Skin epidermis (tissue), 12 donors: ENCODE data around the gene SPRY1.

Experiments used
- H3K27ac ChIP-seq, 21 experiments: fragments of 200-600 bp; sonication (generic) in 11 of 21; one replicate each; pipeline ENCODE4 v1.5.0; 2020; ENCODE audit warnings: mild to moderate bottlenecking in 3 of 21, inconsistent platforms in 2 of 21, moderate library complexity in 2 of 21
- H3K4me3 ChIP-seq, 7 experiments: fragments of 200-600 bp; sonication (generic) in 2 of 7; one replicate each; pipeline ENCODE4 v1.5.0; 2020; ENCODE audit warnings: inconsistent platforms in 2 of 7, mild to moderate bottlenecking in 2 of 7, moderate library complexity in 1 of 7

Gene SPRY1

DNA sequence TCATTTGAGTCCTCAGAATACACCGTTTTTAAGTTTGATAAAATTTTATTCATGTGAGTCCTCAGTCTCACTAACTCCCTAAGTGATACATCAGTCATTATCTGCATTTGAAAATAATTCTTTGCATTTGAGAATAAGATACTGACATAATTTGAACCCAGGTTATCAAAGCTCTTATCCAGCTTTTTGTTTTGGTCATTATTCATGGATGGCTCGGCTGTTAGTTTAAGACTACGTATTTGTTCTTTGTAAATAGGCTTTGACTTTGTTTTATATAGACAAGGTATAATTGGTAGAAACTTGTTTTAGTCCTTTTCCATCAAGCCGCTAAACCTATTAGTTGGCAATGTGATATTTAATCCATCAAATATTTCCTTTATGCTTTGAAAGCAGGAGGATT lies 7.9 kb downstream of the SPRY1 start:
- H3K27ac ChIP-seq: peak overlapping the region in 10 of 21 experiments; percentile 7 to 64 (median 48)

DNA sequence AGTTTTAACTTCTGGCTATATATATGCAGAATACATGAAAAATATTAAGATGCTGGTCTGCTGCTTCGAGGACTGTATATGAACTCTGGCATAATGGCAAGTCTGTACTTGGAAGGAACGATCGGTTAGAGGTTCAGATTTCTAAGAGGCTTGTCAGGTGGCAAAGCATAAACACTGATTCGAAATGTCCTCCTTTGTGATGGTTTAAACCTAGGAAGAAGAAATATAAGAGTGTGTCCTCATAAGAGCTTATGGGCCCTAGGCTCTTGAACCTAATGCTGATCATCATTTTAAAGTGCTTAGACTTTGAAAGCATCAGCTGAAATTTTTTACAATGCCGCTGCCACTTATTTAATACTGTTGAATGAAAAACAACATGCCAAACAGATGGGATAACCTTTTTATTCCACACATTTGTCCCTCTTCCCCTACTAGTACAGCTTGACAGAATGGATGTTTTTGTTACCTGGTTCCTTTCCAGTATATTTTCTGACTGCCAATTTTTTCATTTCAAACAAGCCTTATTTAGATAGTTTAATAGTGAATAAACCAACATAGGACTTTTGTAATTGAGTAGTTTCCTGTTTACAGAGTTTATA lies 8.8 kb downstream of the SPRY1 start:
- H3K27ac ChIP-seq: peak overlapping the region in 10 of 21 experiments; percentile 7 to 64 (median 48)
- no peak overlapping the region for H3K4me3 ChIP-seq

More for the DNA sequence above, 7.9 kb downstream of the SPRY1 start:
- peak overlapping the region in 1 of 7 experiments; percentile 22 for H3K4me3 ChIP-seq

- Histone ChIP-seq H3K27ac (peak overlapping the region in 2 of 21 experiments; percentile 18 to 47), H3K4me3 (no peak overlapping the region)
Observed at GRCh38 chr4:123406872-123407271, 10.3 kb downstream of the SPRY1 start.

DNA sequence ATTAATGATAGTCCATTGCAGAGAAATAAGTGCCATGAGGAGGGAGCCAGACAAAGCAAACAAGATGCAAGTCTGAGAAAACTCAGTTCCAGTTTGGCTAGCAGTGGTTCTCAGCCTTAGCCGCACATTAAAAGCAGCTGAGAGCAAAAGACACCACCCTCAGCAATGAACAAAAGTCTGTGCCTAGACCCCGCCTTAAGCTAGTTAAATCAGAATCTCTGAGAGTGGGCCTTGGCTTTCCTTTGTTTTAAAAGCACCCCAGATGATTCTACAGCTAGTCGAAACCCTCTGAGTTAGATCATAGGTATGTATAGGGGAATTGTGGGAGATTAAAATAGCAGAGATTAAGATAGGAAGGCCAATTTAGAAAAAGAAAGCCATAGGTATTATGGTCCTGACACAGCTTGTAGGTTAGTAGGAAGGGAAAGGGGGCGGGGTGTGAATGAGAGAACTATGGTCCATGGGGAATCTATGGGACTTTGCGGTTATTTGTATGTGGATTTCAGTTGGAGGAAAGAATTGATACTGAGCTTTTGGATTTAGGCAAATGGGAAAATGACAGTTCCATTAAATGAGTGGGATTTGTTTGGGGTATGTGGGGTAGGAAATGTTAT lies 12.0 kb downstream of the SPRY1 start:
- Histone ChIP-seq H3K27ac (peak overlapping the region in 3 of 21 experiments; percentile 19 to 50 (median 31)), H3K4me3 (no peak overlapping the region)

DNA sequence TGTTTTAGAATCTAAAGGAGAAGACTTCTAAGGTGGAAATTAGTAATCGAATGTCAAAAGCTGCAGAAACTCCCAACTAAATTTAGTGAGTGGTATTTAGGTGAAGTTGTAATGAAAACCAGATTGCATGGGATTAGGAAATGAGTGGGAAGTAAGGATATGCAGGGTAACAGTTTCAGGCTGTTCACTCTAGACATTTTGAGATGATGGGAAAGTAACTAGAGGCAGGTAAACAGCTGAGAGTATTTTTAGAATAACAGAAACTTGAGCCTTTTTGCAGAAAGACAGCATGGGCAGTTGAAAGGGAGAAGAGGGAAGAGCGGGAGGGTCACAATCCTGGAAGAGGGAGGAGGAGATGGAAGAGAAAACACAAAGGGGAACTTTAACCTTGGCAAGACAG lies 12.7 kb downstream of the SPRY1 start:
- Histone ChIP-seq H3K27ac (peak overlapping the region in 2 of 21 experiments; percentile 31 to 50), H3K4me3 (no peak overlapping the region)

GRCh38 chr4:123411514-123411913 lies 14.9 kb downstream of the SPRY1 start:
- H3K4me3 ChIP-seq: no peak overlapping the region
- H3K27ac ChIP-seq: peak overlapping the region in 3 of 21 experiments; percentile 1 to 47 (median 34)

GRCh38 chr4:123412091-123412505 lies 15.5 kb downstream of the SPRY1 start:
- H3K27ac ChIP-seq: peak overlapping the region in 3 of 21 experiments; percentile 1 to 47 (median 34)
- H3K4me3 ChIP-seq: no peak overlapping the region

DNA sequence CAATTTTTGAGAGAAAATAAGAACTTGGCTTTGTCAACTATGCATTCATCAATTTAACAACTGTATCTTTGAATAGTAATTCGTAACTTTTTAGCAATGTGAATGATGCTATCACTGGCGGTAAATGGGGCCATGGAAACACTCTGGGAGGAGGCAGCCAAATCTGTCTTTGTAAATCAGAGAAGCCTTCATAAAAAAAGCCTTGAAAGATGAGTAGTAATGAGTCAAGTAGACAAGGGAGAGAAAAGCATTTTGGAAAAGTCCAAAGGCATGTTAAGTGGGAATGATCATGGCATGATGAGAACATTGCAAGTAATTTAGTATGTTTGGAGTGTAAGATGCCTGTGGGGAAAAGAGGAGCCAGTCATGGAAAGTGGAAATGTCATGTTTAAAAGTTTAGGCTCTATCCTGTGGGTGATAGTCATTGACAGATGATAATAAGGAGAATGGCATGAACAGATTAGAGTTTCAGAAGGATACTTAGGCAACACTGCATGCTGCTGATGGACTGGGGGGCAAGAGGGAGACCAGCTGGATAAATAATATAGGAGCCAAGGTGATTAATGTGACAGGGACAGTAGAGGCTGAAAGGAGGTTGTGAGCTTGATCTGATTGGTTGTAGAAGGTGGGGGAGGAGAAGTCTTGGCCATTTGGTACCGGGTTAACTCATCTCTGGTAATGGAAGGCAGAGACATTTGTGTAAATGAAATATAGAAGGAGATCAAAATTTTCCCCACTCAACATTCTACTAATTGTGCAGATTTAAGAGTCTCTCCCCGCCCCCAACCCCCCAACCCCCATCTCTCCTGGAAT lies 16.3 kb downstream of the SPRY1 start:
- Histone ChIP-seq H3K27ac (peak overlapping the region in 5 of 21 experiments; percentile 33 to 55 (median 47)), H3K4me3 (no peak overlapping the region)

GRCh38 chr4:123415576-123415975 lies 19.0 kb downstream of the SPRY1 start:
- H3K4me3 ChIP-seq: no peak overlapping the region
- peak overlapping the region in 2 of 21 experiments; percentile 18 to 29 for H3K27ac ChIP-seq

- Histone ChIP-seq H3K27ac (peak overlapping the region in 1 of 21 experiments; percentile 18), H3K4me3 (no peak overlapping the region)
Observed at GRCh38 chr4:123415977-123416376, 19.4 kb downstream of the SPRY1 start.

GRCh38 chr4:123417813-123418212 lies 21.2 kb downstream of the SPRY1 start:
- Histone ChIP-seq H3K4me3 (no peak overlapping the region), H3K27ac (peak overlapping the region in 11 of 21 experiments; percentile 5 to 63 (median 39))

DNA sequence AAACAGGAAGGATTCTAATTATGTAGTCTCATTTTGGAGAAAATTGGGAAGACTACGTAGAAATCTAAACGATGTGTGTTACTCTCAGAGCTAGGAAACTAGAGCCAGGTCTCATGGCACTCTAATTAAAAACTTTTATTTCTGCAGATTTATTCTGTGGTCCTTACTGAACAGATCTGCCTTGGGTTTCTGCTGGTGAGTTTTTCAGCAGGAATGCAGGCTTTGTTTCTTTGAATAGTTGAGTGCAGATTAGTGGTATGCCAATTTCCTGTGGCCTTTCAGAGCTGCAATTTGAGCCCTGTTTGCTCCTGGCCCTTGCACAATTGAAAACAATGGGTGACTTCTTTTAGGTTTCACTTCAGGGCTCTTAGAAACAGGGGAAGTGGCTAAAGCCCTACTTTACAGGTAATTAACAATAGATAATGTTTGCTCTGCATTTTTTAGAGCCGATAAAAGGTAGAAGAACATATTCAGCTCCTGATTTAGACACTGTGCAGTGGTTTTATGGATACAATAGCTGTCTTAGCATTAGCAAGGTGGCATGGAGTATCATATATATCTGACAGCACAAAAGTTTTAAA lies 21.8 kb downstream of the SPRY1 start:
- H3K27ac ChIP-seq: peak overlapping the region in 15 of 21 experiments; percentile 5 to 63 (median 29)
- H3K4me3 ChIP-seq: no peak overlapping the region

GRCh38 chr4:123419885-123420755 lies 23.5 kb downstream of the SPRY1 start:
- Histone ChIP-seq H3K4me3 (no peak overlapping the region), H3K27ac (no peak overlapping the region)

GRCh38 chr4:123421227-123421936 lies 24.8 kb downstream of the SPRY1 start:
- Histone ChIP-seq H3K4me3 (no peak overlapping the region), H3K27ac (peak overlapping the region in 1 of 21 experiments; percentile 43)

- Histone ChIP-seq H3K27ac (peak overlapping the region in 1 of 21 experiments; percentile 43), H3K4me3 (no peak overlapping the region)
Observed at GRCh38 chr4:123421937-123422781, 25.6 kb downstream of the SPRY1 start.

GRCh38 chr4:123423819-123424218 lies 27.2 kb downstream of the SPRY1 start:
- Histone ChIP-seq H3K4me3 (no peak overlapping the region), H3K27ac (no peak overlapping the region)

- H3K4me3 ChIP-seq: no peak overlapping the region
- no peak overlapping the region for H3K27ac ChIP-seq
Observed at GRCh38 chr4:123427951-123428350, 31.4 kb downstream of the SPRY1 start.

DNA sequence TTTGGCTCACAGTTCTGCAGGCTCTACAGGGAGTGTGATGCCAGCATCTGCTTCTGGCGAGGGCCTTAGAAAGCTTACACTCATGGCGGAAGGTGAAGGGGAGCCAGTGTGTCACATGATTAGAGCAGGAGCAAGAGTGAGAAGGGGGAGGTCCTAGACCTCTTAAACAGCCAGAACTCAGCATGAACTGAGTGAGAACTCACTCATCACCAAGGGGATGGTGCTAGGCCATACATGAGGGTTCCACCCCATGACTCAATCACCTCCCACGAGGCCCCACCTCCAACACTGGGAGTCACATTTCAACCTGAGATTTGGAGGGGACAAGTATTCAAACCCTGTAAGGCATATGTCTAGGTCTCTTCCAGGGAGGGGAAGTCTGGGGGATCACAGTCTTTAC lies 33.4 kb downstream of the SPRY1 start:
- H3K27ac ChIP-seq: no peak overlapping the region
- H3K4me3 ChIP-seq: no peak overlapping the region
